Stimulated activated CD8-positive, alpha-beta memory T cell treated with anti-CD3 and anti-CD28 coated beads, Interleukin-15, amount 100 ng/mL, for 1 hour (primary cell): ENCODE data around the gene GPR176.
"Not testable (repeated sequence)": the region's sequence is repeated elsewhere in the genome, so short reads cannot be mapped to it uniquely, and the experiment has no call there.

Experiments used
- DNase-seq: peaks from one replicate; pipeline ENCODE4 v3.0.0-alpha.2; 2020; ENCODE audit warnings: low read depth

GPR176 gene

DNA sequence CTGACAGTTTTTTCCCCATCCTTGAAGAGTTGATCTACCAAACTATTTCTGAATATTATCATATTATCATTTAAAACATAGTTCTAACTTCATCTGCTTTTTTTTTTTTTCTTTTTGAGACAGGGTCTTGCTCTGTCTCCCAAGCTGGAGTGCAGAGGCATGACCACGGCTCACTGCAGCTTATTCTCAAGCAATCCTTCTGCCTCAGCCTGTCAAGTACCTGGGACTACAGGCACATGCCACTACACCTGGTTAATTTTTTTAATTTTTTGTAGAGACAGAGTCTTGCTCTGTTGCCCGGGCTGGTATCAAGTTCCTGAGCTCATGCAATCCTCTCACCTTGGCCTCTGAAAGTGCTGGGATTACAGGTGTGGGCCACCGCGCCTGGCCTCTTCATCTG is 15.2 kb upstream of the GPR176 start:
- no peak for DNase-seq

DNA sequence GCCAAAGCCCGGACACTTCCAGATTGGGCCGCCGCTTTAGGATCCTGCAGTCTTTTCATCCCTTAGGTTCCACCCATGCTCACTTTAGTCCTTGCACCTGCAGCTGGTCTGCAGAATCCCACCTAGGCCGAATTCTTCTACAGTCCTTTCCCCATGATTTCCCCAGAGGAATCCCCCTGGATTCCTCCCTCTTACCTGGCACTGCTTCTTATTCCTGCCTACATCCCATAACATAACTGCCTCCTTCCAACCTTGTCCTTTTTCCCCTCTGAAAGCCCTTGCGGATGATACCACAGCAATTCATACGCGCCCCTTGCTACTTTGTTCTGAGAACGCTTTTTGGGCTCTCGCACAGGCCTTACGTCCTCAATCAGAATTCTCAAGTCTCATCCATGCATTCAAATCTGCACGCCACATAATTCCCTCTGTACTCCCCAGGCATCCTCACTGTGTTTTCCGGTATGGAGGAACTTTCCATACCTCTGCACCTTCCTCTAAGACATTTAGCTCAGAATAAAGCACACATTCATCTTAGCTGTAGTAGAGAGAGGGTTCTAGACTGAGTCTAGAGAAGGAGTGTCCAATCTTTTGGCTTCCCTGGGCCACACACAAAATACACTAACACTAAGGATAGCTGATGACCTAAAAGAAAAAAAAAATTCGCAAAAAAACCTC is 14.5 kb upstream of the GPR176 start:
- no peak for DNase-seq

DNA sequence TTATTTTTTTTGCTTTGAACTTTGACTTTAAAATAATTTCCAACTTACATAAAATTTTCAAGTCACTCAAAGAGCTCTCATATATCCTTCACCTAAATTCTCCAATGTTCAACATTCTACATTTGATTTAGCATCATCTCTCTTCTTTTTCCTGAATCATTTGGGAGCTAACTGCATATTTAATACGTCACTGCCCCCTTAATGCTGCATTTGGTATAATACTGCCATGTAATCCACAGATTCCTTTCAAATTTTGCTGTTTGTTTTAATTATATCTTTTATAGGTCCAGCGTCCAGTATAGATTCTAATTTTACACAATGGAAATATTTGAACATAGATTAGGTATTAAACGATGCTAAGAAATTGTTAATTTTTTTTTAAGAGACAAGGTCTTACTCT is 11.5 kb upstream of the GPR176 start:
- DNase-seq: no peak

DNA sequence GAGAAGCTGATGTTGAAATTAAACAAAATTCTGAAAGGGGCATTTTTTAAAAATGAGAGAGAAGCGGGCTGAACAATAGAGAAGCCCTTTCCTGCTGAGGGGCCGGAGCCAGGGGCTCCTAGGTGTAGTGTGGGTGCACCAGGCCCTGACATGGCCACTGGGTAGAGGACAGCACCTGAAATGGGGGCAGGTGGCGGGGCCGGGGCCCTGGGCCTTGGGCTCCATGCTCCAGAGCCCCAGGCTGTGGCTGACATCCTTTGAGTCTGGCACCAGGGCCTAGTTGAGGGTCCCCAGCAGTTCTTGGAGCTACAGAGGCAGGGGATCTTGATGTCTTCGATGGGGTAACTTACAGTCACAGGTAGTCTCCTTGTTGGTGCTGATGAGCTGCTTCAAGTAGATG is 6.5 kb upstream of the GPR176 start:
- no peak for DNase-seq

DNA sequence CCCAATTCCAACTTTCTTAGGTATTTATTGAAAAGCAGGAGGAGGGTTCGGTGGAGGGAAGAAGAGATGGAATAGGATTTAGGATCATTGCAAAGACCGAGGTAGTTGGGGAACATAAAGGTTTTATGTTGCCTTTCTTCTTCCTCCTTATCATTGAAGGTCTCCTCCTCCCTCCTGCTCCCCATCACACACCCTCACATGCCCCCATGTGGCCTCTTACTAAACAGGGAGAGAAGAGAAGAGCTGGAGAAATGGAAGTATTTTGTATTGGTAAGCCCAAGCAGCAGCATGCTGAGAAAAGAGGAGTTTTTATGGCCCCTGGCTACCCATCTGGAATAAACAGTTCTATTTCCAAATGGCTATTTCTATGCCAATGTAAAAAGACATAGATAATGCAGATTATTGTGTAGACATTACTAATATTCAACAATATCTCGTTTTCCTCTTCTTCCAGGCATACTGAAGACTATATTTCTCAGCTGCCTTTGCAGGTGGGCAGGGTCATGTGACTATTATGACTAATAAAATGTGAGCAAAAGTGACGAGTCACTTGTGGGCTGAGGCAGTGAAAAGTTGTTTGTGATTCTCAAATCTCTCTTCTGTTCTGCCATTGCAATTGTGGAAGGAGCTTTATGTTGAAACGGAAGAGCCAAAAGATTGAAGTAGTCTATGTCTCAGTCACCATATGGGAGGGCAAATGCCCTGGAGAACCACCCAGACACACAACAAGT is 5.2 kb upstream of the GPR176 start:
- no peak for DNase-seq

DNA sequence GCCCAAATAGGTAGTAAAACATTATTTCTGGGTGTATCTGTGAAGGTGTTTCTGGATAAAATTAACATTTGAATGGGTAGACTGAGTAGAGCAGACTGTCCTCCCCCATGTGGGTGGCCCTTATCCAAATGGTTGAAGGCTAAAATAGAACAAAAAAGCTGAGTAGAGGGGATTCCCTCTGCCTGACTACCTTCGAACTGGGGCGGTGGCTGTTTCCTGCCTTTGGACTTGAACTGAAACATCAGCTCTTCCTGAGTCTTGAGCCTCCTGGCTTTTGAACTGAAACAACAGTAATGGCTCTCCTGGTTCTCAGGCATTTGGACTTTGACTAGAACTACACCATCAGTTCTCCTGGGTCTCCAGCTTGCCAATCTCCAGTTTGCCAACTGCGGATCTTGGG is 4.4 kb upstream of the GPR176 start:
- no peak for DNase-seq

DNA sequence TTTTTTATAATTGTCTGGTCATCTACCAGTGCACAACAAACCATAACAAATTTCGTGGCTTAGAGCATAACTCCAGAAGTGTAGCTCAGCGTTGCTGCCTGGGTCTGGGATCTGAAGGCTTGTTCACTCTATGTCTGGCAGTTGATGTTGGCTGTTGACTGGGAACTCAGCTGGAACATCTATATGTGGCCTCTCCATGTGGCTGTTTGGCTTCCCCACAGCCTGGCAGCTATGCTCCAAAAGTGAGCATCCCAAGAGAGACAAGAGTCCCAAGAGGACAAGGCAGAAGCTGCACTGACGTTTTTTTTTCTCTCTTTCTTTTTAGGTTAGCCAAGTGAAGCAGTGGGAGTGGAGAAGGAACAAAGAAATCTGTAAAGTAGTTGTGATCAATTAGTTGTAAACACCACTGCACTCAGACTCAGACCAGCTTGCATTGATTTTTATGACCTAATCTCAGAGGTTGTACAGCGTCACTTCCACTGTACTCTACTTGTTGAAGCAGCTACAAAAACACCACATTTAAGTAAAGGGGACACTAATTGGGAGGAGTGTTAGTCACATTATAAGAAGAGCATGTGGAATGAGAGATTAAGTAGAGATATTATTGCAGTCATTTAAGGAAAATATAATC is 2.5 kb upstream of the GPR176 start:
- DNase-seq: no peak

DNA sequence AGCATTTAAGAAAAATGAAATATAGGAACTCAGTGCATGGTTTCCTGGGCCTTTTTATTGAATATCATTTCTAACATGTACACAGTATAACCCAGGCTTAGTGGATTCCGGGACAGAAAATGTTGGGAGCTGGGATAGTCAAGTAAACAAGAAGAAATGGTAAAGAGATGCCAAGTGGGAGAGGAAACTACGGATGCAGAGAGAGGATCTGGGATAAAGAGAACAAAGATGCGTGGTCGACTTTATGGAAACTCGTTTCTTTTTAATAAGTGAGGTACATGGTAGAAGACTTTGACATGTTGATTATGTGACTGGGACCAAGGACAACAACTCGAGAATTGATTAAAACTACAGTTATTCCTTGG is 1.2 kb upstream of the GPR176 start:
- no peak for DNase-seq

DNA sequence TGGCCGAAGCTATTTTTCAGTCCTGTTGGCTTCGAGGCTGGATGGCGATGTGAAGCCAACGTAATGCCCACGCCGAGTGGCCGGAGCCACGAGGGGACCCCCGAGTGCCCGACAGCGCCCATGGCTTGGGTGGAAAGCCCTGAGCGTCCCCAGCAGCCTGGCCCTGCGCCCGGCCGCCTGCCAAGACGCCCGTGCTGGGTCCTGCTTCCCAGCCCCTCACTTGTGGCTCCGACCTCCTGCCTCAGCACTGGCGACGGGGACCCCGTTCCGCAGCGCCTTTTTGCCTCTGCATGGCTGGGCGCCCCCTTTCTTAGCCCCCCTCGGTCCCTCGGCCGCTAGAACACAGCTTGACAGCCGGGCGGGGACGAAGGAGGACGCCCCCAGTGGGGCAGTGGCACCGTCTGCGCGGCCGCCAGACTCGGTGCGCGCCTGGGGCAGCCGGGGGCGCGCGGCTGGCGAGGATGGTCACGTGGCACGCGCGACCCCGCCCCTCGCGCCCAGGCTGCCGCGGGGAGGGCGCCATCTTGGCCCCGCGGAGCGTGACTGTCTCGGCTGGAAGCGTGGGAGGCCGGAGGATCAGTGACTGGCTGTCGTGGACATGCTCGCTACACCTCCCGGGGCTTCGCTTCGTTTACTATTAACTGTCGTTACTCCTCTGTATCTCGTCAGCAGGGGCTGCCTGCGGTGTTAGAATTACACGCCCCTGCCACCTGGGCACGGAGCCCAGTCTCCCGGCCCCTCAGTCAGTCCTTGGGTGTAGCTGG is 626 bp upstream of the GPR176 start:
- peak; percentile 58 for DNase-seq

DNA sequence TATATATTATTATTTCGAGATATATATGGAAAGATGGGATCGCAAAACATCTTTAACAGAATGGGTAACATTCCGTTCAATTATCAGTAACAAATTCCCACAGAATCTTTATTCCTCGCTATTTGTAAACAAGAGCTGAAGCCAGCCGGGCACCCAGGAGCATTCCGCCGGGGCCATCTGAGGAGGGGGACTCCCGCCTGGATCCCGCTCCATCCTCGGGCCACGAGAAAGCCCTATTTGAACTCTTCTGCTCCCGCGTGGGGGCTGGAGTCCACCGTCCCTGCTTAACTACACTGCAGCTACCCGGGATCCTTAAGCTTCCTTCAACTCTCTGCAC is 687 bp downstream of the GPR176 start:
- no peak for DNase-seq

DNA sequence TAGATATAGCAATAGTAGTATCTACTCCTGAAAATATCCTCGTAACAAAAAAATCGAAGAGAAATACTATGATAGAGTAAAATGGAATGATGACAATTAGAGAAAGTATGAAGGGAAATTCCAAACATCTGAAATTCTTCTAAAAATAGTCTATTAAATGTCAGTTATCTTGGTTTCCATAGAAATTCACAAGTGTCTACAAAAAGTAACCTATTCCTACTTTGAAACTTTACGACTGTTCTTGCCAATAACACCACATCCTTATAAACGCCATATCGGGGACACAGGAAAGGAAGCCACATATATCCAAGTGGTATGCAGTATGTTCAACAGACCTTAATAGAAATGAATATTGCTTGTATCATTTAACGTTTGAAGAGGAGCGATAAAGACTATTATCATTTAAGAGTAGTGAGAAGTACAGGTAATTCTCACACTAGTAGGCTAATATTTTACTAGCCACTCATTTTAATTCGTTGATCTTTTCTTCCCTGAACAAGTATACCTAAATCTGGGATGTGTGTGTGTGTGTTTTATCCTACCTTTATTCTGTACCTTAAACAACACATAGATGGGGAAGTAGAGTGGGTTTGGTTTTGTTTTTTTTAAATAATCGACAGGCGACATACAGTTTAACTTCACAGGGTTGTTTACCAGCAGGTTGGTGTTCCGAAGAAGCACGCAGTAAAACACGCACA is 1.2 kb downstream of the GPR176 start:
- no peak for DNase-seq

DNA sequence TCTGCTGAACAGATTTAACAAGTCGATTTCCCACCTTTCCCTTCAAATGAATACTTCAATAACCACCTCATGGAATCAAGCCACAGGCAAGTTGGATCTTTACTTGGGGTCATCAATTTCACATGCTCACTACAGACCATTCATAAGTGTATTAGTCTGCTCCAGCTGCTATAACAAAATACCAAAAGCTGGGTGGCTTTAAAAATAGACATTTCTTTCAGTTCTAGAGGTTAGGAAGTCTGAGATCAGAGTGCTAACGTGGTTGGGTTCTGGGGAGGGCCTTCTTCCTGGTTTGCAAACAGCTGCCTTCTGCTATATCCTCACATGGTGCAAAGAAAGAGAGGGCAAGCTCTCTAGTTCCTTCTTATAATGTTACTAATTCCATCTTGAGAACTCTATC is 5.1 kb downstream of the GPR176 start:
- no peak for DNase-seq

DNA sequence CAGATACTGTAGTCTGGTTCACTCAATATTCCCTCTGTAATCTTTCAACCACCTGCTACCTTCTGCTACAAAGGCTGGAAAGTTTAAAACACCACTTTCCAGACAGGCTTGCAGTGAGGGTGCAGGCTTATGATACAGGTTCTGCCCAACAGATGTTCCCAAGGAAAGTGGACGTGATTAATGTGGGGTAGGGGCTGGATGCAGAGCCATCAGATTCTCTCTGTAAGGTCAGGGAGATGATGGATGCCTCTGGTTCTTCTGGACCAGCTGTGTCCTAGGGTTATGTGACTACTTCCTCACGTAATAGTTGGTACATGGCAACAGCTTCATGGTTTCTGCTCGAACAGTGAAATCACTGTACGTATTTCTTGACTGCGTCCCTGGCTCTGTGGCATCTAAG is 11.1 kb downstream of the GPR176 start:
- no peak for DNase-seq

DNA sequence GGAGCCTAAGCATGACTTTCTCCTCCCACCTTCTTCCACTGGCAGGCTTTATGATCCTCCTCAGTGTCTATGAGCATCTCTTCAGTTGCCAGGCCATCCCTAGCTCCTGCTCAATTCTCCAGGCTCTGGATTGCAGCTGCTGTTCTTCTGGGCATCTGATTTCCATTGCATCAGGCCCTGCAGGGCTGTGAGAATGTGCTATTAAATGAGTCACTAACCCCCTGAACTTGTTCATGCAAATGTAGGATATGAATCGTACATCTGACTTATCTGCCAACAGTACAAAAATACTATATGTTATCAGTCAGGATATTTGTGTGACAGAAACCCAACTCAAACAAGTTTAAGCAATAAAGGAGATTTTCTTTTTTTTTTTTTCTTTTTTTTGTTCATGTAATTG is 11.9 kb downstream of the GPR176 start:
- no peak for DNase-seq

DNA sequence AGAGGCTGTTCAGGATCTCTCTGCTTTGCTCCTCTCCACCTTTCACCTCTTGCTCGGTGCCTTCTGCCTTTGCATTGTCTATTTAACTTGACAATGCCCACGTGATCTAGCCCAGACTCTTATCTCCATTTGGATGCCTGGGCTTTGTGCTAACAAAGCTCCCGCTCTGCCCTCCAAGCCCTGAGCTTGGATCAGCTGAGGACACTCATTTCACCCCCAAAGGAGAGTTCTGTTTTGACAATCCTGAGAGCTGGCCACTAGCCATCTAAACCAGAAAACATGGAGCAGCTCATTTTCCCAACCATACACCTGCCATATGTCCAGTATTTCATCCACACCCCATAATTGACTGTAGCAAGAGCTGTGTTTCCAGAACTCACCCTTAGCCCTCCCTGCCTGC is 12.8 kb downstream of the GPR176 start:
- DNase-seq: no peak

DNA sequence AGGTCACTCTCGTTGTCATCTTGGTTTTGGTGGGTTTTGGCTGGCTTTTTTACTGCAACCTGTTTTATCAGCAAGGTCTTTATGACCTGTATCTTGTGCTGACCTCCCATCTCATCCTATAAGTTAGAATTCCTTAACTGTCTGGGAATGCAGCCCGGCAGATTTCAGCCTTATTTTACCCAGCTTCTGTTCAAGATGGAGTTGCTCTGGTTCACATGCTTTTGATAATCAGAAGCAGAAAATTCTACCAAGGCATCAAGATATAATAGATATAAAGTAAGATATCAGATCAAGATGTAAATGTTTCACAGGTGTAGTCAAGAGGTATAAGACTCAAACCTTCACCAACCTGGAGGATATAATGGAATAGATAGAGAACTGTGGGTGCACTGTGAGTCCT is 16.0 kb downstream of the GPR176 start:
- DNase-seq: no peak

DNA sequence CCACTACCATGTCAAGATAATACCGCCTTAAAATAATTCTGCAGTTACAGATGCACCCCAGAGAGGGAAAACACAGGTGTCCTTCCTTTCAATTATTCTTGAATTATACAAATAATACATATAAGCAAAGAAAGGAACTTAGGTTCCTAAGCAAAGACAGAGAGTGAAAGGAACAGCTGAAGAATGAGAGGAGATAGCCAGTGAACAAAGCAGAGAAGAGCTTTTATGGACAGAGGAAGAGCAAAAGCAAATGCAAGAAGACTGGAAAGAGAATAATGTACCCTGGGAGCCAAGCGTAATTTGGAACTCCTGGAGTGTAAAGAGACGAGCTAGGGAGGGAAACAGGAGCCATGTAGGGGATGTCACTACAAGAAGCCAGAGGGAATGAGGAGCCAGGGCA is 21.7 kb downstream of the GPR176 start:
- DNase-seq: no peak

DNA sequence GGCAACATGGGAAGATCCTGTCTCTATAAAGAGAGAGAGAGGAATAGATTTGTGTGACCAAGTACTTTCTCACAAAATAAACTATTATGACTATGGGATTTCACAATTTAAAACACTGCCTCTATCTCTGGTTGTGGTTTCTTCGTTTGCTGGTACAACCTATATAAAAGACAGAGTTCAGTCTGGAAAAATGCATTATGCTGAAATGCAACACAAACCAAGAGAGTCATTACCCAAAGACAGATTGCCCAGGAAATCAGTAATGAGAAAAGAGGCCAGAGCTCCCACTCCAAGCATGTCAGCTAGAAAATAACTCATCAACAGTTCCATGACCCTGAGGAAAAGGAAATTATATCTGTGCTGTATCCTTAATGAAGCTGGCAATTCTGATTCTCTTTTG is 23.2 kb downstream of the GPR176 start:
- DNase-seq: no peak

DNA sequence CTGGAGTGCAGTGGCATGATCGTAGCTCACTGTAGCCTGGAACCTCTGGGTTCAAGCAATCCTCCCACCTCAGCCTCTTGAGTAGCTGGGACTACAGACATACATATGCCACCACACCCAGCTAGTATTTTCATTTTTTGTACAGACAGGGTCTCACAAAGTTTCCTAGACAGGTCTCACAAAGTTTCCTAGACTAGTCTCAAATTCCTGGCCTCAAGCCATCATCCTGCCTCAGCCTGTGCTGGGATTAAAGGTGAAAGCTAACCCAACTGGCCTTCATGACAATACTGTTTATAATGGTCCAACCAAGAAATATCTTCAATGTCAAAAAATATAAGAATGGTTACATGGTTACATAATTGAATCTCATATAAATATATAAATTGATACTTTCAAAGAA is 24.0 kb downstream of the GPR176 start:
- DNase-seq: no peak

DNA sequence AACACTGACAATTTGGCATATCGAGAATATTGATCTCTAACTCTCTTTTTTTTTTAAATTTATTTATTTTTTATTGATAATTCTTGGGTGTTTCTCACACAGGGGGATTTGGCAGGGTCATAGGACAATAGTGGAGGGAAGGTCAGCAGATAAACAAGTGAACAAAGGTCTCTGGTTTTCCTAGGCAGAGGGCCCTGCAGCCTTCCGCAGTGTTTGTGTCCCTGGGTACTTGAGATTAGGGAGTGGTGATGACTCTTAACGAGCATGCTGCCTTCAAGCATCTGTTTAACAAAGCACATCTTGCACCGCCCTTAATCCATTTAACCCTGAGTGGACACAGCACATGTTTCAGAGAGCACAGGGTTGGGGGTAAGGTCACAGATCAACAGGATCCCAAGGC is 27.0 kb downstream of the GPR176 start:
- not testable (repeated sequence) for DNase-seq

DNA sequence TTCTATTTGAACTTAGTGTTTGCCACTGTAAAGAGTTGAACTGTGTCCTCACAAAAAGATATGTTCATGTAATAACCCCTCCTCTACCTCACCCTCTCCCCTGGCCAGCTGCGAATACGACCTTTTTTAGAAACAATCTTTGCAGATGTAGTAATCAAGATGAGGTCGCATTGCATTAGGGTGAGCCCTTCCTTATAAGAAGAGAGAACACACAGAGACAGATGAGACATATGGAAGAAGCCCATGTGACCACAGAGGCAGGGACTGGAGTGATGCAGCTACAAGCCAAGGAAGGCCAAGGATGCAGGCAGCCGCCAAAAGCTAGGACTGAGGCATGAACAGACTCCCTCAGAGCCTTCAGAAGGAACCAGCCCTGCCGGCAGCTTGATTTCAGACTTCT is 27.6 kb downstream of the GPR176 start:
- DNase-seq: no peak

DNA sequence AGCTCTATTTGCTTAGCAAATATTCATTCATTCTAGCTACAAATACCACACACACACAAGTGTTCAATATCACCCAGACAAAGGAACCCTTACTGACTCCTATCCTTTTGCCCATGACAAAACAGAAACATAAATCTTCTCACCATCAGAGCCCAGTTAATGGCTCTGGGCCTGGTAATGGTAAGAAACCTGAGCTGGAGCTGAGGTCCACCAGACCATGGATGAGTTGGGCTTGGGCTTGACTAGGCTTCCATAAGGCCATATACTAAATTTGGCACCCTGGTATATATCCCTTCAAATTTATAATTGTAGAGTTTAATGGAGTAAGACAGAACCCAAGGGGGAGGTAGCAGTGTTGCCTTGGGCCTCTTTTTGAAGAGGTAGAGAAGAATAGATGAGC is 29.4 kb downstream of the GPR176 start:
- no peak for DNase-seq

DNA sequence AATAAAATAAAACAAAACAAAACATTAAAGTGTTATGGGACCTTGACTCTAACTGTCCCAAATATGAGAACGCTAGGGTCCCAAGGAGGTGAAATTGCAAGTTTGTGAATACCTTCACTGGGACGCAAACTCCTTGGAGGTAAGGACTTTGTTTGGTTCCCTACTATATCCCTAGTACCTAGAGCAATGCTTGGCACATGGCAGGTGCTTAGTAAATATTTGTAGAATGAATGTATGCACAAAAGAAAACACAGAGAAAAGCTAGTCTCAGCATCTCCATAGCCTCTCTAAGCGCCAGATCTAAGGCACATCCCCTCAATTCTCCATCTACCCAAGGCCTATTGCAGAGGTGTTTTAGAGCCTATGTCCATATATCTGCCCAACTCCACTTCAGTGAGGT is 30.5 kb downstream of the GPR176 start:
- DNase-seq: no peak
